Liver (tissue), 3 donors: ENCODE data around the gene EDIL3.

Experiments used
- EGR1 ChIP-seq, 2 donors: IDR thresholded peaks; 2 replicates each; pipeline ENCODE4 v1.6.1; 2016 to 2018; ENCODE audit warnings: antibody characterized with exemption in 2 of 2, low read depth in 2 of 2
- FOXA1 ChIP-seq: IDR thresholded peaks from 2 replicates; pipeline ENCODE4 v1.6.1; 2016; ENCODE audit warnings: antibody characterized with exemption
- JUND ChIP-seq, 2 donors: IDR thresholded peaks; 2 replicates each; pipeline ENCODE4 v1.6.1; 2016; ENCODE audit warnings: antibody characterized with exemption in 2 of 2
- MAX ChIP-seq: IDR thresholded peaks from 2 replicates; pipeline ENCODE4 v1.6.1; 2016; ENCODE audit warnings: antibody characterized with exemption
- NR2F2 ChIP-seq: IDR thresholded peaks from 2 replicates; pipeline ENCODE4 v1.6.1; 2016; ENCODE audit warnings: antibody characterized with exemption
- RAD21 ChIP-seq, 2 donors: IDR thresholded peaks; 2 replicates each; pipeline ENCODE4 v1.6.1; 2016; ENCODE audit warnings: antibody characterized with exemption in 2 of 2, mild to moderate bottlenecking in 2 of 2
- RXRA ChIP-seq, 2 donors: IDR thresholded peaks; 2 replicates each; pipeline ENCODE4 v1.6.1; 2017 to 2018; ENCODE audit warnings: antibody characterized with exemption in 2 of 2, mild to moderate bottlenecking in 1 of 2
- SP1 ChIP-seq: IDR thresholded peaks from 2 replicates; pipeline ENCODE4 v1.6.1; 2018; ENCODE audit warnings: antibody characterized with exemption, mild to moderate bottlenecking
- TAF1 ChIP-seq: conservative IDR thresholded peaks from 2 replicates; pipeline ENCODE4 v1.6.1; 2016; ENCODE audit warnings: antibody characterized with exemption, mild to moderate bottlenecking
- YY1 ChIP-seq: IDR thresholded peaks from 2 replicates; pipeline ENCODE4 v1.6.1; 2016; ENCODE audit warnings: antibody characterized with exemption, mild to moderate bottlenecking
- TF ChIP-seq, protein P1 (sequence below): fragments of 150-350 bp; IDR thresholded peaks from 2 replicates; pipeline ENCODE4 v1.5.1; 2017; ENCODE audit warnings: improper control_type of control experiment, low read depth, low read length; ENCODE audit not compliant: missing input control
- TF ChIP-seq, protein P2 (sequence below): IDR thresholded peaks from 2 replicates; pipeline ENCODE4 v1.6.1; 2016; ENCODE audit warnings: antibody characterized with exemption
- TF ChIP-seq, protein P3 (sequence below): IDR thresholded peaks from 2 replicates; pipeline ENCODE4 v1.6.1; 2016; ENCODE audit warnings: antibody characterized with exemption, mild to moderate bottlenecking
- donor health status: healthy.
- donor health status: healthy.

- TF ChIP-seq, protein P1, sequence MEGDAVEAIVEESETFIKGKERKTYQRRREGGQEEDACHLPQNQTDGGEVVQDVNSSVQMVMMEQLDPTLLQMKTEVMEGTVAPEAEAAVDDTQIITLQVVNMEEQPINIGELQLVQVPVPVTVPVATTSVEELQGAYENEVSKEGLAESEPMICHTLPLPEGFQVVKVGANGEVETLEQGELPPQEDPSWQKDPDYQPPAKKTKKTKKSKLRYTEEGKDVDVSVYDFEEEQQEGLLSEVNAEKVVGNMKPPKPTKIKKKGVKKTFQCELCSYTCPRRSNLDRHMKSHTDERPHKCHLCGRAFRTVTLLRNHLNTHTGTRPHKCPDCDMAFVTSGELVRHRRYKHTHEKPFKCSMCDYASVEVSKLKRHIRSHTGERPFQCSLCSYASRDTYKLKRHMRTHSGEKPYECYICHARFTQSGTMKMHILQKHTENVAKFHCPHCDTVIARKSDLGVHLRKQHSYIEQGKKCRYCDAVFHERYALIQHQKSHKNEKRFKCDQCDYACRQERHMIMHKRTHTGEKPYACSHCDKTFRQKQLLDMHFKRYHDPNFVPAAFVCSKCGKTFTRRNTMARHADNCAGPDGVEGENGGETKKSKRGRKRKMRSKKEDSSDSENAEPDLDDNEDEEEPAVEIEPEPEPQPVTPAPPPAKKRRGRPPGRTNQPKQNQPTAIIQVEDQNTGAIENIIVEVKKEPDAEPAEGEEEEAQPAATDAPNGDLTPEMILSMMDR, result no peak
- TF ChIP-seq RAD21 (IDR thresholded peaks at IDR 0.05) (no peak), SP1 (no peak), FOXA1 (no peak), MAX (no peak), JUND (IDR thresholded peaks at IDR 0.05) (no peak), EGR1 (IDR thresholded peaks at IDR 0.05; ENCODE audit: low read depth in 2 of 2) (no peak), TAF1 (no peak), RXRA (IDR thresholded peaks at IDR 0.05) (no peak), YY1 (no peak), NR2F2 (no peak)
- TF ChIP-seq, protein P2, sequence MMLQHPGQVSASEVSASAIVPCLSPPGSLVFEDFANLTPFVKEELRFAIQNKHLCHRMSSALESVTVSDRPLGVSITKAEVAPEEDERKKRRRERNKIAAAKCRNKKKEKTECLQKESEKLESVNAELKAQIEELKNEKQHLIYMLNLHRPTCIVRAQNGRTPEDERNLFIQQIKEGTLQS, result no peak
- TF ChIP-seq, protein P3, sequence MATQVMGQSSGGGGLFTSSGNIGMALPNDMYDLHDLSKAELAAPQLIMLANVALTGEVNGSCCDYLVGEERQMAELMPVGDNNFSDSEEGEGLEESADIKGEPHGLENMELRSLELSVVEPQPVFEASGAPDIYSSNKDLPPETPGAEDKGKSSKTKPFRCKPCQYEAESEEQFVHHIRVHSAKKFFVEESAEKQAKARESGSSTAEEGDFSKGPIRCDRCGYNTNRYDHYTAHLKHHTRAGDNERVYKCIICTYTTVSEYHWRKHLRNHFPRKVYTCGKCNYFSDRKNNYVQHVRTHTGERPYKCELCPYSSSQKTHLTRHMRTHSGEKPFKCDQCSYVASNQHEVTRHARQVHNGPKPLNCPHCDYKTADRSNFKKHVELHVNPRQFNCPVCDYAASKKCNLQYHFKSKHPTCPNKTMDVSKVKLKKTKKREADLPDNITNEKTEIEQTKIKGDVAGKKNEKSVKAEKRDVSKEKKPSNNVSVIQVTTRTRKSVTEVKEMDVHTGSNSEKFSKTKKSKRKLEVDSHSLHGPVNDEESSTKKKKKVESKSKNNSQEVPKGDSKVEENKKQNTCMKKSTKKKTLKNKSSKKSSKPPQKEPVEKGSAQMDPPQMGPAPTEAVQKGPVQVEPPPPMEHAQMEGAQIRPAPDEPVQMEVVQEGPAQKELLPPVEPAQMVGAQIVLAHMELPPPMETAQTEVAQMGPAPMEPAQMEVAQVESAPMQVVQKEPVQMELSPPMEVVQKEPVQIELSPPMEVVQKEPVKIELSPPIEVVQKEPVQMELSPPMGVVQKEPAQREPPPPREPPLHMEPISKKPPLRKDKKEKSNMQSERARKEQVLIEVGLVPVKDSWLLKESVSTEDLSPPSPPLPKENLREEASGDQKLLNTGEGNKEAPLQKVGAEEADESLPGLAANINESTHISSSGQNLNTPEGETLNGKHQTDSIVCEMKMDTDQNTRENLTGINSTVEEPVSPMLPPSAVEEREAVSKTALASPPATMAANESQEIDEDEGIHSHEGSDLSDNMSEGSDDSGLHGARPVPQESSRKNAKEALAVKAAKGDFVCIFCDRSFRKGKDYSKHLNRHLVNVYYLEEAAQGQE, result no peak
These were observed 6.3 kb downstream of the EDIL3 start for GRCh38 chr5:84378420-84378819.
